GM18505 (cell line): ENCODE results near the gene SVEP1.
"Not testable (repeated sequence)": the region's sequence is repeated elsewhere in the genome, so short reads cannot be mapped to it uniquely, and the experiment has no call there.

Experiments
- ATAC-seq: cut with Tn5 transposase; IDR thresholded peaks from one replicate; pipeline ENCODE4 v1.9.1; 2021; ENCODE audit not compliant: unreplicated experiment
- POLR2A ChIP-seq: IDR thresholded peaks from 4 replicates; pipeline ENCODE4 v1.6.1; 2011; ENCODE audit warnings: borderline replicate concordance; ENCODE audit not compliant: insufficient read depth, insufficient read length; ENCODE audit errors: extremely low read depth

The SVEP1 gene

DNA sequence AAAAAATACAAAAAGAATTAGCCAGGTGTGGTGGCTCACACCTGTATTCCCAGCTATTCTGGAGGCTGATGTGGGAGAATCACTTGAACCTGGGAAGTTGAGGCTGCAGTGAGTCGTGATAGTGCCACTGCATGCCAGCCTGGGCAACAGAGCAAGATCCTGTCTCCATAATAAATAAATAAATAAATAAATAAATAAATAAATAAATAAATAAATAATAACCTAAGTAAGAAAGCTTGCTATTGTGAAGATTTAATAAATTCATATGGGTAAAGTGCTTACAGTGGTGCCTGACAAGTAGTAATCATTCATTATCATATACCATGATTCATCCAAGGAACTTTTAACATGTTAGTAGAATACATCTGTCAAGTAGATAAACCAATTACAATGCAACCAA, 13.4 kb downstream of the SVEP1 start:
- no peak for ATAC-seq
- no peak for TF ChIP-seq POLR2A

DNA sequence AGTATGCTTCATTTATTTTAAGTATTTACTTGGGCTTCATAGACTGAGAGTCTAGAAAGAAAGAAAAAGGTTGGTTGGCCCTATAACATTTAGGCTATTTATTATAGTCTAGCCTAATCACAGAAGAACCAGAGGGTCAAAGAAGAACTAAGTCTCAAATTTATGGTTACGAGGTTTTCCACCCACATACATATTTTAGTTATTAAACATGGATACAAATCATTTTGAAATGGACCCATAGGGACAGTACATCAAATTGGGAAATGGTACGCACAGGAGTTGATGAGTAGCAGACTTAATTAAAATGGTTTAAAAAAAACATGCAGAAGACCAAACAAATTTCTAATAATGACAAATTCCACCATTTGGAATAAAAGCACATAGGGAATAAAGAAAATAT, 17.7 kb downstream of the SVEP1 start:
- TF ChIP-seq POLR2A = no peak
- no peak for ATAC-seq

DNA sequence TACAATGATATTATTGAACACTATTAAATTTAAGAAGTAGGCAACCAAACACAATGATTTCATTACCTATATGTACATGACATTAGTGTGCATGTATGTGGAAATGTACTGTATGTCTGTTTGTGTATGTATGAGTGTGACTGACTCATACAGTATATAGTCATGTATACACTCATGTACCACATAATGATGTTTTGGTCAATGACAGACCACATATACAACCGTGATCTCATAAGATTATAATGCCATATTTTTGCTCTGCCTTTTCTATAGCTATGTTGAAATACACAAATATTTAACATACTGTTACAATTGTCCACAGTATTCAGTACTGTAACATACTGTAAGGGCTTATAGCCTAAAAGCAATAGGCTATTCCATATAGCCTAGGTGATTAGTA, 19.7 kb downstream of the SVEP1 start:
- TF ChIP-seq POLR2A = no peak
- no peak for ATAC-seq

DNA sequence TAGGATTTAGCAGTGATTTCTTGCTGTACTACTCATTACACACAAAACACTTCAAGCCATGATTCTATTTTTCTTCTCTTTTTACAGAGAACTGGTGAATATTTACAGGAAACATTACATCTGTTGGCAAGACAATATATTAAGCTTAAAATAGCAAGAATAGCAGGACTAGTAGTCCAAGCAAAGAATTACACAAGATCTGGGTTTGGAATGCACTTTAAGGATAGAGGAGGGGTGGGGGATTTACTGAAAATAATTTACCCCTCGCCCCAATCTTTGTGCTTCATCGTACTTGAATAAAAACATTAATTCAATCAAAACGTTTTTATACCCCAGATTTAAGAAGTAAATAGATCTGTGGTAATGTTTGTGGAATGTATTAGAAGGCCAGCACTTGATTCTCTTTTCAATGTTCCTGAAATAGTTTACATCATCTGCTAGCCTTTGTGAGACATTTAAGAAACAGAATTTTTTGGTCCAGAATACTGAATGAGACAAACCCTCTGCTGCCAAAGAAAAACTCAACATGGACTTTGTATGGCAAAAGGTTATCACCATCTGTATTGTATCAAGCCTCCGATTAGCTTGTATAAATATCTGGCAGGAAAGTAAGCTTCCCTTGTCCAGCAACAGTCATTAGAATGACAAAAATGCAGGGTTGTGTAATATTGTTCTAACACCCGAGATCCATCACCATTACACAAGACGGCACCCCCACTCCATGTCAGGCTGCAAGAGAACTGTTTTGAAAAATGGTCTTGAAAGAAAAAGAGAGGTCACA, 23.8 kb downstream of the SVEP1 start:
- TF ChIP-seq POLR2A = no peak
- no peak for ATAC-seq

DNA sequence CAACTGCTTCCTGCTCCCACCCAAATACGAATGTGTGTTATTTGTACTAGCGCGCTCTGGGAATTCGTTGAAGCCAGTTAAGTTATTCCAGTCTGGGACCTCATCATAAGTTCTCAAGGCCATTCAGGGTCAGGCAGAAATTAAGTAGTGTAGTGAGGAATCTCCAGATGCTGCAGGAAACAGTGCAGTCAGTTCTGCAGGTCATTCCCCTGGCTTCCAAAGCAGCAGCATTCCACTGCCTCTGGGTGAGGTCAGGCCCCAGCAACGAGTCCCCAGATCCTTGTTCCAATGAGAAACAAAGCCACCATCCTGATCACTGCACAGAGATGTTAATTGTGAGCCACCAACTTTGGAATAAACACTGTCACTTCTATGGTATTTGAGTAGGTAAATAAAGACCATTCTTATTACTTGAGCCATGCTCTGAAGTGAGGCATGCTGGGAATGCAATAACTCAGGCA, 33.1 kb downstream of the SVEP1 start:
- no peak for TF ChIP-seq POLR2A
- ATAC-seq = no peak

DNA sequence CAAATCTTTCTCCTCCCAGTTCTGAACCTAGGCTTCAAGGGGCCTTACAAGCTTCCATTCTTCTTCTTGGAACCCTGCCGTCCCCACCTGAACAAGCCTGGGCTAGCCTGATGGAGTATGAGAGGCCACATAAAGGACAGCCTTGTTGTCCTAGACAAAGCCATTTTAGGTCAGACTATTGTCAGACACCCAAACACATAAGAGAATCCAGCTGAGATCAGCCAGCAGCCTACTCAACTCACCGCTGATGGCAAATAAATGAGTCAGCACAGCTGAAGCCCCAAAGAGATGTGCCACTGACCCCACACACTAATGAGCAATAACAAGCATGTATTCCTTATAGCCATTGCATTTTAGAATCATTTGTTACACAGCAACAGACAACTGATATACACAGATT, 33.8 kb downstream of the SVEP1 start:
- ATAC-seq = no peak
- TF ChIP-seq POLR2A = no peak

DNA sequence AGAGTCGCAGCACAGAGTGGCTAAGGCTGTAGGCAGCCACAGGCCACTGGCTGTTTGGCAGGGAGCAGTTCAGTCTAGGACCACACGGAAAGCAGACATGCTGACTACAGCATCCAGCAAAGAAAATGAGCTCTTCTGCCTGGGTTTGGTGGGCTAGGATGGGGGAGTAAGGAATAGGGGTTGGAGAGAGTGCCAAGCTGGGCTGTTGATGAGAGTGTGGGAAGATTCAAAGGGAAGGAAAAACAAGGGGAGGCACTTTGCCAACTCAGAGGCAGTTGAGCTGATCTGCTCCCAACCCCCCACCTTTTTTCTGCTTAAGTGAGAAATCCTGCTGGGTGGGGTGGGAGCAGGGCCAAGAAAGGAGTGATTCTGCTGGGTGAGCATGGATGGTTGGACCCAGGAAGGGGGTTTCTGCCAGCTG, 35.9 kb downstream of the SVEP1 start:
- TF ChIP-seq POLR2A = no peak
- ATAC-seq = no peak

DNA sequence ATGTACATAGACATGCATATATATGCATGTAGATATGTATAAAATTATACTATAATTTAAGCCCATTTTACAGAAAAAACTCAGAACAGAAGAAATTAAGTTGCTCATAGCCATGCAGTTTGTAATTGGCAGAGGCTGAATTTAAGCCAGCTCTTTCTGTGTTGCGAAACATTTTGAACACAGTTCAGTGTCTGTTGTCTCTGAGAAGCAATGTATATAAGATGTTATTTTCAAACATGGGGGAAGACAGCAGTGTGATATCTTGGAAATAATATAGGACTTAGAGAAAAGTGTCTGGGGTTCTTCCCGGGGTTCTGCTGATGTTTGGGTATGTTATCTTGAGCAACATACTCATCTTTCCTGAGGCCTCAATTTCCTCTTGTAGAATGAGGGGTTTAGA, 37.6 kb downstream of the SVEP1 start:
- no peak for ATAC-seq
- no peak for TF ChIP-seq POLR2A

DNA sequence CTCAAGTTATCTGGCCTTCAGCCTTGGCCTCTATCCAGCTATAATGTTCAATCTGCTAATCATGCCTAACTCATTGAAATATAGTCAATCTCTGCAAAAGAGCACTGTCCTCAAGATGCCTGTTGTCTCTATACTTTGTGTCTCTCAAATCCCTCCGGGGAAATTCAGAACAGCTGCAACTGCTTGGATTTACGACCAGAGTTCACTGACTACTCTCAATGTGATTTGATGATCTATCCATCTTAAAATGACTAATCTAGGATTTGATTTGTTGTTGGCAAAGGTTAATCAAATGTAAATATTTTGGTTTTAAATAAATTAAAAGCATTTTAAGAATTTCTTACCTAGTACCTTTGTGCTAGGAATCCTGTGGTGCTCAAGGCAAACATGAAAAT, 40.9 kb downstream of the SVEP1 start:
- ATAC-seq = no peak
- TF ChIP-seq POLR2A = no peak

DNA sequence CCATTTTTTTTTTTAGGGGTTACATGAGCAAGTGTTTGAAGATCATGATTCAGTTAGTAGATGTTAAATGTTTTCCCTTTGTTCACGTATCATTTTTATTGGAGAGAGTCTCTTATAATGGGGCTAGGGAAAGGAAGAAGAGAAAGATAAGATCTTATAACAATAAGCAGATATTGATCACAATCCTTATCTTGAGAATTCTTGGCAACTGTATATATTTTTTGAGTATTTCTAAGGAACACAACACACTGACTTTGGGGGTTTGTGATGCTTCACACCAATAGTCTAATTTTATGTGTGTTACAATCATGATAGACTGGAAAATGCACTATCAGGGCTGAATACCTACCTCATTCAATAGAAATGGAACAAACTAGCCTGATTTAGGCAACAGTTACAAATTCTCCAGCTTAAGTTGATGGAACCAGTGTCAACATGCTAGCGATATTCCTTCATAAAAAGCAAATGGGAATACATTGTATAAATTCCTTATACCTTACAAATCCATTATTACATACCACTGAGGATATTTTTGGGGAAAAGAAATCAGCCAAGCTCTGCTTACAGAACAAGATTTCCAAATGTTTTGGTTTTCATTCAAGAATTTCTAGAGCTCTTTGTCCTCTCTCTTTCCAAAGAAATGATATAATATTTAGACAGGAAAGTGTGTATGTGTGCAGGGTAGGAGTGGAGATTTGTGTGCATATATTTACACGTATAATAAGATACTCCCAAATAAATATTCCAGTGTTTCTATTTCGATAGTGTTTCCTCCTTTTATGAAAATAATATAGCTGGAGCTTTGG, 41.5 kb downstream of the SVEP1 start:
- no peak for TF ChIP-seq POLR2A
- ATAC-seq = no peak

DNA sequence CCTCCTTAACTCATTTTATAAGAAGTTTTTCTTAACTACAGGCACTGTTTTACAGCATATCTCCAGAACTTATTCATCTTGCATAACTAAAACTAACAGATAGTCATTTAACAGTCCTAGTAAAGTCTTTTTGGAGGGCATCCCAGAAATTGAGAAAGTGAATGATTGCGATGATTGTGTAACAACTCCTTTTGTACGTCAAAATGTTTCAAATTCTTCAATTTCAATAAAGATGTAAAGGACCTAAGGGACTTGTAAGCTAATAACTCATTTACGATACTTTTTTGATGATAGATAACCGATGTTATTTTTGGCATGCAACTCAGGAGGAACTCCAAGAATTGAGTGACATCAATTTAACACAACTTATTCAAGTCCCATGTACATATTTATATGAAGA, 42.7 kb downstream of the SVEP1 start:
- ATAC-seq = no peak
- TF ChIP-seq POLR2A = no peak

DNA sequence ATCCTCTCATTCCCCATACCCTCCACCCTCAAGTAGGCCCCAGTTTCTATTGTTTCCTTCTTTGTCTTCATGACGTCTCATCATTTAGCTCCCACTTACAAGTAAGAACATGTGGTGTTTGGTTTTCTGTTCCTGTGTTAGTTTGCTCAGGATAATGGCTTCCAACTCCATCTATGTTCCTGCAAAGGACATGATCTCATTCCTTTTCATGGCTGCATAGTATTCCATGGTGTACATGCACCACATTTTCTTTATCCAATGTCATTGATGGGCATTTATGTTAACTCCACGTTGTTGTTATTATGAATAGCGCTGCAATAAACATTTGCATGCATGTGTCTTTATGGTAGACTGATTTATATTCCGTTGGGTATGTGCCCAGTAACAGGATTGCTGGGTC, 45.4 kb downstream of the SVEP1 start:
- not testable (repeated sequence) for ATAC-seq

DNA sequence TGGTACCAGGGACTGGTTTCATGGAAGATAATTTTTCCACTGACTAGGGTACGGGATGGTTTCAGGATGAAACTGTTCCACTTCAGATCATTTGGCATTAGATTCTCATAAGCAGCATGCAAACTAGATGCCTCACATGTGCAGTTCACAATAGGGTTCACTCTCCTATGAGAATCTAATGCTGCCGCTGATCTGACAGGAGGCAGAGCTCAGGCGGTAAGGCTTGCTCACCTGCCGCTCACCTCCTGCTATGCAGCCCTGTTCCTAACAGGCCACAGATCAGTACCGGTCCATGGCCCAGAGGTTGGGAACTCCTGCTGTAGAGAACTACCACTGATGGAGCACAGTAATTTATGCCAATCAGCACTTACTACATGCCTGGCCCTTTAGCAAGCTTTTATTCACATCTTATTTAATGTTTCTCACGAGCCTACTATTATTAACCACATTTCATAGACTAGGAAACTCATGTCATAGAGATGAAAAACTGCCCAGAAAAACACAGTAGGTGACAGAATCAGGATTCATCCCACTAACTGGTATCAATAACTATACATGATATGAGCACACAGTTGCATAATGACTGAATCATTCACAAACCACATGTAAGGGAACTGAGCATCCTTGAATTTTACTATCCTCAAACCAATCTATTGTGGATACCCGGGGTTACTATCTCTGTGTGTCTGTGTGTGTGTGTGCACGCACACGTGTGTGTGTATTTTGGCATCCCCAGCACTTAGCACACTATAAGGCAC, 46.5 kb downstream of the SVEP1 start:
- no peak for ATAC-seq
- no peak for TF ChIP-seq POLR2A
